Esophagus (tissue), 2 donors: ENCODE results near the gene MAPK1. TPM values are rescaled to one million over a fixed set of nuclear protein-coding genes. Genes with fewer than 3 reads are reported as not detected.
A peak's percentile ranks its signal among the peaks of the same experiment; 100 is the strongest.
"Not testable (repeated sequence)": the region's sequence is repeated elsewhere in the genome, so short reads cannot be mapped to it uniquely, and the experiment has no call there.

Source experiments
- H3K27ac ChIP-seq, 2 donors: one replicate each; pipeline ENCODE4 v1.5.1; 2013; ENCODE audit warnings: low read depth in 2 of 2, mild to moderate bottlenecking in 2 of 2, inconsistent platforms in 1 of 2, low read length in 1 of 2, moderate library complexity in 1 of 2
- H3K27me3 ChIP-seq, 2 donors: one replicate each; pipeline ENCODE4 v1.6.1; 2013; ENCODE audit warnings: low read length in 2 of 2, control low read depth in 1 of 2, mild to moderate bottlenecking in 1 of 2; ENCODE audit not compliant: insufficient read depth in 2 of 2, control insufficient read depth in 1 of 2
- H3K36me3 ChIP-seq, 2 donors: one replicate each; pipeline ENCODE4 v1.6.1; 2013; ENCODE audit warnings: low read length in 1 of 2; ENCODE audit not compliant: control insufficient read depth in 2 of 2, insufficient read depth in 2 of 2
- H3K4me1 ChIP-seq, 2 donors: one replicate each; pipeline ENCODE4 v1.6.1; 2013; ENCODE audit warnings: low read length in 1 of 2; ENCODE audit not compliant: control insufficient read depth in 2 of 2, insufficient read depth in 2 of 2
- H3K4me3 ChIP-seq, 2 donors: one replicate each; pipeline ENCODE4 v1.5.1; 2013; ENCODE audit warnings: low read length in 2 of 2, mild to moderate bottlenecking in 2 of 2, low read depth in 1 of 2, moderate library complexity in 1 of 2
- H3K9me3 ChIP-seq, 2 donors: one replicate each; pipeline ENCODE4 v1.6.1; 2013; ENCODE audit warnings: mild to moderate bottlenecking in 2 of 2, low read depth in 1 of 2, low read length in 1 of 2, moderate library complexity in 1 of 2; ENCODE audit not compliant: control insufficient read depth in 2 of 2, insufficient read depth in 1 of 2
- WGBS, 2 donors: extraction: QIAGEN DNeasy Blood & Tissue Kit; methylation state at CpG; one replicate each; pipeline ENCODE4 v1.1.7; 2013; 5-methylcytosine and 5-hydroxymethylcytosine counted together
- polyA plus RNA-seq, 2 donors: library from polyadenylated mRNA; stranded (reverse); fragments of 200-250 nt; gene quantifications; one replicate each; pipeline ENCODE4 v1.2.3, GENCODE V29; 2013
- donor health status: healthy with polysubstance abuse.
- donor health status: Bipolar disorder and iron deficiency.

Gene MAPK1
- polyA plus RNA-seq, 2 donors, result 10.0 to 17.4 TPM

DNA sequence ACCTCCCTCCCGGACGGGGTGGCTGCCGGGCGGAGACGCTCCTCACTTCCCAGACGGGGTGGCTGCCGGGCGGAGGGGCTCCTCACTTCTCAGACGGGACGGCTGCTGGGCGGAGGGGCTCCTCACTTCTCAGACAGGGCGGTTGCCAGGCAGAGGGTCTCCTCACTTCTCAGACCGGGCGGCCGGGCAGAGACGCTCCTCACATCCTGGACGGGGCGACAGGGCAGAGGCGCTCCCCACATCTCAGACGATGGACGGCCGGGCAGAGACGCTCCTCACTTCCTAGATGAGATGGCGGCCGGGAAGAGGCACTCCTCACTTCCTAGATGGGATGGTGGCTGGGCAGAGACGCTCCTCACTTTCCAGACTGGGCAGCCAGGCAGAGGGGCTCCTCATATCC is 16.5 kb upstream of the MAPK1 start:
- H3K4me1 ChIP-seq, H3K27me3 ChIP-seq, H3K27ac ChIP-seq, H3K36me3 ChIP-seq, H3K9me3 ChIP-seq, H3K4me3 ChIP-seq: not testable (repeated sequence)
- WGBS, 2 donors, result 96 to 97% methylated on average over 15 to 18 of the region's 26 CpGs

DNA sequence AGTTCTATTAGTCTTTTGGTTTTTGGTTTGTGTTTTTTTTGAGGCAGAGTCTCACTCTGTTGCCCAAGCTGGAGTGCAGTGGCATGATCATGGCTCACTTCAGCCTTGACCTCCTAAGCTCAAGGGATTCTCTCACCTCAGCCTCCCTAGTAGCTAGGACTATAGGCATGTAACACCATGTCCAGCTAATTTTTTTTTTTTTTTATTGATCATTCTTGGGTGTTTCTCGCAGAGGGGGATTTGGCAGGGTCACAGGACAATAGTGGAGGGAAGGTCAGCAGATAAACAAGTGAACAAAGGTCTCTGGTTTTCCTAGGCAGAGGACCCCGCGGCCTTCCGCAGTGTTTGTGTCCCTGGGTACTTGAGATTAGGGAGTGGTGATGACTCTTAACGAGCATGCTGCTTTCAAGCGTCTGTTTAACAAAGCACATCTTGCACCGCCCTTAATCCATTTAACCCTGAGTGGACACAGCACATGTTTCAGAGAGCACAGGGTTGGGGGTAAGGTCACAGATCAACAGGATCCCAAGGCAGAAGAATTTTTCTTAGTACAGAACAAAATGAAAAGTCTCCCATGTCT is 15.4 kb upstream of the MAPK1 start:
- H3K4me1 ChIP-seq, H3K9me3 ChIP-seq, H3K4me3 ChIP-seq, H3K27me3 ChIP-seq, H3K36me3 ChIP-seq, H3K27ac ChIP-seq: not testable (repeated sequence)
- 56 to 77% methylated on average over 1 of the region's 7 CpGs for WGBS, 2 donors

DNA sequence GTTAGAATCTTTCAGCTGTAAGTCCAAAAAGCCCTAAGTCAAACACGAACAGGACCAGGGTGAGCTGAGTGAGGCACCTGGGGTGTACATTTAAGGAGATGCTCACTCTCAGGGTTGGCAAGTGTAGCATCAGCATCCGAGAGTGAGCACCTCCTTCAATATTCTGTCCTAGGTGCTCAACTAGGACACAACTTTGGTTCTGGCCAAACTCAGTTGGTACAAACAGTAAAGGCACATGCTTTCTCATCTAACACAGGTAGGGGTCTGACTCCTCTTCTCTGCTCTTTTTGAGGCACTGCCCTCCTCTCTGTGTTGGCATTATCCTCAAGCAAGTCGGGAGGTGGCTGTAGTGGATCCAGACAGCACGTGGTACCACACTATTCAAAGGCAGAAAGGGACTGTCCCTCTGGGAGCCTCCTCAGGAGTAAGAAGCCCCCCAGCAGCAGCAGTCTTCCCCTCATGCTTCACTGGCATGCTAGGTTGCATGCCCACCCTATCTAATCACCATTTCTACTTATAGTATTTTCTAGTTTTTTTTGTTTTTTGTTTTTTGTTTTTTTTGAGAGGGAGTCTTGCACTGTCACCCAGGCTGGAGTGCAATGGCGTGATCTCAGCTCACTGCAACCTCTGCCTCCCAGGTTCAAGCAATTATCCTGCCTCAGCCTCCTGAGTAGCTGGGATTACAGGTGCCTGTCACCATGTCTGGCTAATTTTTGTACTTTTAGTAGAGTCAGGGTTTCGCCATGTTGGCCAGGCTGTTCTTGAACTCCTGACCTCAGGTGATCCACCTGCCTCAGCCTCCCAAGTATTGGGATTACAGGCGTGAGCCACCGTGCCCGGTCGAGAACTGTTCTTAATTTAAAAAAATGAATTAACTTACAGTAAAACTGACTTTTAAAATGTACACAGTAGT is 14.7 kb upstream of the MAPK1 start:
- Histone ChIP-seq H3K36me3 (no peaks in the 10 kb centered on the region), H3K27me3 (no peaks in the 10 kb centered on the region), H3K4me1 (no peaks in the 10 kb centered on the region), H3K27ac (no peak overlapping the region), H3K9me3 (no peaks in the 10 kb centered on the region), H3K4me3 (no peak overlapping the region)
- 87% methylated on average over 10 of the region's 10 CpGs for WGBS, 2 donors

DNA sequence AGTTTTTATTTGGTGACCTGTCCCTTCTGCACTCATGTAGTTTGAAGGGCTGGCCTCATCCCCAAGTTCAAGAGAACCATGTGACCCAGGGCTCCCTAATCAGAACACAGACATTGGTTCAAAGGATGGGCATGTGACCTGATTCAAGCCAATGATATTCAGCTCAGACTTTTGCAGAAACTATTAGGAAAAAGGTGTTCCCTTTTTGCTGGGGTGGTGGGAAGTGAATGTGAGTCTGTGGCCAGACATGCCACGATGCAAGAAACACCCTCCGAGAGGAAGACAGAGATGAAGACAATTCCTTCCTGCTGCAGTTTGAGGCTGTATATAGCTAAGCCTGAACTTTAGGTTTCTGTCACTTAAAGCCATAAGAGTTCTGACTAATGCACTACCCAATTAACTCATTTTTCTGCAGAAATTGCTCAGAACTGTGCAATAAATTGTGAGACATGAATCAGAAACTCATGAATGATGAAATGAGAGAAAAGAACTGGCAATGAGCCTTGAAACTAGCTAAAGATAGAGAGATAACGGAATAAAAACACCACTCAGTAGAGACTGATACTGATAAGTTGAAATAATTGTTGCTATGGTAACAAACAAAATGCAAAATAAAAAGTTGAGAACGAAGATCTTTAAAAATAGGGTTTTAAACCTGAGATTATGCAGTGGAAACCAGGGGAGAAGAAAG is 9.2 kb upstream of the MAPK1 start:
- H3K4me1 ChIP-seq, result no peaks in the 10 kb centered on the region
- WGBS, 2 donors, result 51 to 59% methylated on average over 4 of the region's 4 CpGs
- H3K27ac ChIP-seq, result no peak overlapping the region
- no peaks in the 10 kb centered on the region for H3K9me3 ChIP-seq
- H3K27me3 ChIP-seq, result no peaks in the 10 kb centered on the region
- H3K36me3 ChIP-seq, result no peaks in the 10 kb centered on the region
- no peak overlapping the region for H3K4me3 ChIP-seq

DNA sequence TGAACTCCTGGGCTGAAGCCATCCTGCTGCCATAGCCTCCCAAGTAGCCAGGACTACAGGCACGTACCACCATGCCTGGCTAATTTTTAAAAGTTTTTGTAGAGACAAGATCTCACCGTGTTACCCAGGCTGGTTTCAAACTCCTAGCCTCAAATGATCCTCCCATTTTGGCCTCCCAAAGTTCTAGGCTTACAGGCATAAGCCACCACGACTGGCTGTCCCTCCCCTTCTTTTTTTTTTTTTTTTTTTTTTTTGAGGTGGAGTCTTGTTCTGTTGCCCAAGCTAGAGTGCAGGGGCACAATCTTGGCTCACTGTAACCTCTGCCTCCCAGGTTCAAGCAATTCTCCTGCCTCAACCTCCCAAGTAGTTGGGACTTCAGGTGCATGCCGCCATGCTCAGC is 7.5 kb upstream of the MAPK1 start:
- H3K4me1 ChIP-seq, H3K36me3 ChIP-seq, H3K27me3 ChIP-seq, H3K4me3 ChIP-seq, H3K9me3 ChIP-seq, H3K27ac ChIP-seq: not testable (repeated sequence)
- 81 to 93% methylated on average over 3 to 4 of the region's 4 CpGs for WGBS, 2 donors

DNA sequence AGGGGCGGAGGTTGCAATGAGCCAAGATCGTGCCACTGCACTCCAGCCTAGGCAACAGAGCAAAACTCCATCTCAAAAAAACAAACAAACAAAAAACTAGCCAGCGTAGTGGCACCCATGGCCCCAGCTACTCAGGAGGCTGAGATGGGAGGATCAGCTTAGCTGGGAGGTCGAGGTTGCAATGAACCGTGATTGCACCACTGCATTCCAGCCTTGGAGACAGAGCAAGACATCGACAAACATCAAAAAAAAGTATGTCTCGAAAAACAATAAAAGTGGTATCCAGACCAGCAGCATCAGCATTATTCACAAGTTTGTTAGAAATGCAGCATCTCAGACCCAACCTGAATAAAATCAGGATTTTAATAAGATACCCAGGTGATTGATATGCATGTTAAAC is 6.2 kb upstream of the MAPK1 start:
- 92 to 94% methylated on average over 7 of the region's 7 CpGs for WGBS, 2 donors
- no peaks in the 10 kb centered on the region for H3K27me3 ChIP-seq
- H3K27ac ChIP-seq, result no peak overlapping the region
- no peaks in the 10 kb centered on the region for H3K36me3 ChIP-seq
- H3K4me1 ChIP-seq, result no peaks in the 10 kb centered on the region
- H3K4me3 ChIP-seq, result no peak overlapping the region
- no peaks in the 10 kb centered on the region for H3K9me3 ChIP-seq

DNA sequence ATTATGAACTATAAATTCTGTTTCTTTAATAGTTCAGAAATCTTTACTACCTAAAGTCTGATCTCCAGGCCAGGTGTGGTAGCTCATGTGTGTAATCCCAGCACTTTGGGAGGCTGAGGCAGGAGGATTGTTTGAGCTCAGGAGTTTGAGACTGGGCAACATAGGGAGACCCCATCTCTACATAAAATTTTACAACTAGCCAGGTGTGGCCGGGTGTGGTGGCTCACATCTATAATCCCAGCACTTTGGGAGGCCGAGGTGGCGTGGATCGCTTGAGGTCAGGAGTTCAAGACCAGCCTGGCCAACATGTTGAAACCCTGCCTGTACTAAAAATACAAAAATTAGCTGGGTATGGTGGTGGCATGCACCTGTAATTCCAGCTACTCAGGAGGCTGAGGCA is 5.3 kb upstream of the MAPK1 start:
- not testable (repeated sequence) for H3K27me3 ChIP-seq, H3K4me3 ChIP-seq
- 89 to 95% methylated on average over 4 of the region's 4 CpGs for WGBS, 2 donors

DNA sequence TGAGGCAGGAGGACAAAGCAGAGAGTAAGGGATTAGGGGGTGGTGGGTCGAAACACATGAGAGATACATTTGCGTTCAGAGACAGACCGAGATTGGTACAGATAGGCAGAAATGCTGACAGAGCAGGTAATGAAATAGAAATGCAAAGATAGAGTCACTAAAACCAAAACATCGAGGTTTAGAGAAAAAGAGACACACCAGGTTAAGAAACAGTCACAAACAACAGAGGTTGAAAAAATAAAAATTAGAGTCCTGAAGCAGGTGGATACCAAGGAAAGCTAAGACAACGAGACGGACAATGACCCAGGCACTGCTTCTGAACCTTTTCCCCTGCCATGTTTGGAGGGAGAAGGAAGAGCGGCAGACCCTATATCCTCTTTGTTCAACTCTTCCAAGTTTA is 1.2 kb upstream of the MAPK1 start:
- WGBS, 2 donors, result 93 to 97% methylated on average over 7 of the region's 7 CpGs
- H3K27me3 ChIP-seq, result no peaks in the 10 kb centered on the region
- H3K4me1 ChIP-seq, result no peaks in the 10 kb centered on the region
- H3K4me3 ChIP-seq, result no peak overlapping the region
- no peaks in the 10 kb centered on the region for H3K9me3 ChIP-seq
- no peak overlapping the region for H3K27ac ChIP-seq
- no peaks in the 10 kb centered on the region for H3K36me3 ChIP-seq

More for the DNA sequence above, 5.3 kb upstream of the MAPK1 start:
- H3K4me1 ChIP-seq, H3K36me3 ChIP-seq, H3K9me3 ChIP-seq, H3K27ac ChIP-seq: not testable (repeated sequence)

DNA sequence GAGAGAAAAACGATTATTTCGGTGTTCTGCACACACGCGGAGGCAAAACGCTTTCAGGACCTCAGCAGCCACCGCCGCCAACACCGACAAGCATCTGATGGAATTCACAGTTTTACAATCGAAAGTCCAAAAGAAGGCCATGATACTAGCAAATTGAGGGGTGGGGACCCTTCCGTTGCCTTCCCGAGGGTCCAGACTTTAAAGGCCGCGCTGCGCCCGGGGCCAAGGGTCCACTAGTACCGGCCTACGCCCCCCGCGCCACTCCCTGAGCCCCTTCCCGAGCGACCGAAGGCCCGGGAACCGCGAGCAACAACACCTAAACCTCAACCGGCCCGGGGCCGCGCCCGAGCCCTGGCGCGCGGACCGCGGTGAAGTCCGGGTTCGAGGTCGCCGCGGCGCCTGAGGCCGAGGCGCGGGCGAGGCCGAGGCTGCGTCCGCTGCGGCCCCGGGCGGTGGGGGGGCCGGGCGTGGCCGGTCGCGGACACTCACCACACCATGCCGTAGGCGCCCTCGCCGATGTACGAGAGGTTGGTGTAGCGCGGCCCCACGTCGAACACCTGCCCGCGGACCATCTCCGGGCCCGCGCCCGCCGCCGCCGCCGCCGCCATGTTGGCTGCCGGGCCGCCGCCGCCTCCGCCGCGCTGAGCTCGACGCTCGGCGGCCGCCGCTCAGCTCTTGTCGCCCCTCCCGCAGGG is 465 bp downstream of the MAPK1 start:
- H3K27me3 ChIP-seq, result no peaks in the 10 kb centered on the region
- no peaks in the 10 kb centered on the region for H3K36me3 ChIP-seq
- 0 to 1% methylated on average over 35 to 91 of the region's 91 CpGs for WGBS, 2 donors
- no peaks in the 10 kb centered on the region for H3K4me1 ChIP-seq
- peak overlapping the region; percentile 77 to 96 for H3K4me3 ChIP-seq
- H3K9me3 ChIP-seq, result no peaks in the 10 kb centered on the region
- peak overlapping the region; percentile 94 to 96 for H3K27ac ChIP-seq
